Calu3 (cell line): ENCODE data around the gene RAD51B. TPM values are rescaled to one million over a fixed set of nuclear protein-coding genes. Genes with fewer than 3 reads are reported as not detected.
A peak's percentile ranks its signal among the peaks of the same experiment; 100 is the strongest.

Experiments used
- BruUV-seq: library from RNA; stranded (reverse); fragments of 400-500 nt; replicated peaks from 2 replicates; lab custom pipeline; 2021; lab: Mats Ljungman, UMichigan
- CTCF ChIA-PET: fragments of 300-600 bp; sonication (Branson Sonifier 250); formaldehyde crosslinking; loops from one replicate; lab custom pipeline; 2022; ENCODE audit warnings: antibody characterized with exemption; lab: Charles Lee
- DNase-seq: peaks from one replicate; pipeline ENCODE4 v3.0.0; 2022
- H3K27ac Mint-ChIP-seq: one replicate; pipeline ENCODE4 v1.8.0; 2022; ENCODE audit warnings: mixed read lengths; ENCODE audit not compliant: unreplicated experiment
- H3K27me3 Mint-ChIP-seq: one replicate; pipeline ENCODE4 v1.8.0; 2022; ENCODE audit warnings: mixed read lengths; ENCODE audit not compliant: unreplicated experiment
- H3K36me3 Mint-ChIP-seq: one replicate; pipeline ENCODE4 v1.8.0; 2022; ENCODE audit warnings: mild to moderate bottlenecking, moderate library complexity, mixed read lengths; ENCODE audit not compliant: insufficient read depth, unreplicated experiment
- H3K4me1 Mint-ChIP-seq: one replicate; pipeline ENCODE4 v1.8.0; 2022; ENCODE audit warnings: mild to moderate bottlenecking, low read depth, mixed read lengths; ENCODE audit not compliant: unreplicated experiment
- H3K4me3 Mint-ChIP-seq: one replicate; pipeline ENCODE4 v1.8.0; 2022; ENCODE audit warnings: mild to moderate bottlenecking, low read depth, moderate library complexity, mixed read lengths; ENCODE audit not compliant: unreplicated experiment
- H3K9me3 Mint-ChIP-seq: one replicate; pipeline ENCODE4 v1.8.0; 2022; ENCODE audit warnings: low read depth, mixed read lengths; ENCODE audit not compliant: unreplicated experiment
- CTCF ChIP-seq: fragments of 200-600 bp; IDR thresholded peaks from one replicate; pipeline ENCODE4 v1.8.0; 2022; ENCODE audit warnings: antibody characterized with exemption; ENCODE audit not compliant: unreplicated experiment
- intact Hi-C: fragments of 100-400 bp; cut with micrococcal nuclease; formaldehyde crosslinking; loops from one replicate; pipeline ENCODE4 v1.10.0; 2022; ENCODE audit not compliant: unreplicated experiment
- total RNA-seq: library from RNA; stranded (reverse); gene quantifications from 2 replicates; pipeline ENCODE4 v1.2.3, GENCODE V29; 2022

Gene RAD51B
- total RNA-seq, 1 experiment from 2014 or later, result 24.7 TPM

DNA sequence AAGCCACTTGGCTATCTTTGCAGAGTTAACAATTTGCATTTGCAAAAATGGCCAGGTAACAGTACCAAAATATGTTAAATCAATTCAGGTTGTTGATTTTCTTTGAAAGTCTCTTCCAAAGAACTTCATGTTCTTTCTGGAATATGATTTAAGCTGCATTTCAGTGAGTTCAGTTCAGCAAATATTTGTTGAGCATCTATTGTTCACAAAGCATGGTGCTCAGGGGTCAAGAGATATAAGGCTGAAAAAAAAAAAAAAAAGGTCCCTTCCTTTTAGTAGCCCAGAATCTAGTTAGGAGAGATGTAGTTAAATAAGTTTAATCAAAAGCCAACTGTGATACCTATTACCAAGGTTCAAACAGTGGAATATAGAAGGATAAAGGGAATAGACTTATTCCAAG is 656.2 kb downstream of the RAD51B start:
- CTCF ChIA-PET, result interaction anchor here (0.7 kb wide), 1 partner anchor 266 kb away, joined by 6 read pairs; no protein-coding TSS in a partner anchor
- no peak for DNase-seq
- Mint-ChIP-seq H3K4me3 (no peak overlapping the region), H3K4me1 (peaks cover 28% of the 10 kb centered on the region), H3K27me3 (no peaks in the 10 kb centered on the region), H3K9me3 (no peaks in the 10 kb centered on the region), H3K36me3 (no peaks in the 10 kb centered on the region), H3K27ac (no peak overlapping the region)
- intact Hi-C loops, result no loop called here
- TF ChIP-seq CTCF, result no peak
- BruUV-seq, result no TSS peak

DNA sequence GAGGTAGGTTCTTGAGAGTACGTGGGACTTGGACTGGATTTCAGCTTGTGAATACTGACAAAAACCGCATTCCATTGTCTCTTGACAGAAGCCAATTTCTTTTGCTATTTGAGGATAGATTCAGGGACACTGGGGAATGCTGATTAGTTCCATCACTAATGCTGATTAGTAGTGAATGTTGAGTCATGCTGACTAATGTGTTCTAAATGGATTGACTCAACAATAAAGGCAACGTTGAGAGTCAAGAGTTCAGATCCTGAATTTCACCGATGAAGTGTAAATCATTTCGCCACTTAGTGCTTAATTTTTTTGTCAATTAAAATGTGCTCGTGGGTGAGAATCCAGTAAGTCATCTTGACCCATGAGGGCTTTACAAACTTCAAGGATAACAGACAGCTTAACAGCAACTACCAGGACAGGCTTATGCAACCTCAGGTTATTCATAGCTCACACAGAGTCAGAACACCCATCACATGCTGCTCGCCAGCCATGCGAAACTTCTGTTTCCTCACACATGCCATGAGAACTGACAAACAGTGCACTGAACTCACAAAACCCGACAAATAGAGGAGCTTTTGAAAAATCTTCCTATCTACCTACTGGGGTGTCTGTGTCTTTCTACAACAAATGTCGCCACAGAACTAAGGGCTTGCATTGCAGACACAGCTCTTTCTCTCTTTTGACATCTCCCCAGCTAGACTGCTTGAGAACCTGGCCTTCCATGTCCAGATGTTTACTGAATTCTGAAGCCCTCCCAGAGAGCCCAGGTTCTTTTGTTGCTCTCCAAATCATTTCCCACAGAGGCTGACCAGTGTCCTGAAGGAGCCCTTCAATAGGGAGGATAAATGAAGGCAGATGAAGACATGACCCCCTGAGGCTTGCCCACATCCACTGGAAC is 656.9 kb downstream of the RAD51B start:
- no peak overlapping the region for H3K4me3 Mint-ChIP-seq
- H3K4me1 Mint-ChIP-seq, result peaks cover 28% of the 10 kb centered on the region
- H3K27ac Mint-ChIP-seq, result peak overlapping the region; percentile 26
- no peaks in the 10 kb centered on the region for H3K27me3 Mint-ChIP-seq
- DNase-seq, result no peak
- no peaks in the 10 kb centered on the region for H3K9me3 Mint-ChIP-seq
- CTCF ChIA-PET, result no interaction called here
- no peaks in the 10 kb centered on the region for H3K36me3 Mint-ChIP-seq
- no TSS peak for BruUV-seq
- no peak for TF ChIP-seq CTCF
- intact Hi-C loops, result no loop called here

- no peaks in the 10 kb centered on the region for H3K36me3 Mint-ChIP-seq
These were observed 657.5 kb downstream of the RAD51B start for GRCh38 chr14:68477110-68477455.

DNA sequence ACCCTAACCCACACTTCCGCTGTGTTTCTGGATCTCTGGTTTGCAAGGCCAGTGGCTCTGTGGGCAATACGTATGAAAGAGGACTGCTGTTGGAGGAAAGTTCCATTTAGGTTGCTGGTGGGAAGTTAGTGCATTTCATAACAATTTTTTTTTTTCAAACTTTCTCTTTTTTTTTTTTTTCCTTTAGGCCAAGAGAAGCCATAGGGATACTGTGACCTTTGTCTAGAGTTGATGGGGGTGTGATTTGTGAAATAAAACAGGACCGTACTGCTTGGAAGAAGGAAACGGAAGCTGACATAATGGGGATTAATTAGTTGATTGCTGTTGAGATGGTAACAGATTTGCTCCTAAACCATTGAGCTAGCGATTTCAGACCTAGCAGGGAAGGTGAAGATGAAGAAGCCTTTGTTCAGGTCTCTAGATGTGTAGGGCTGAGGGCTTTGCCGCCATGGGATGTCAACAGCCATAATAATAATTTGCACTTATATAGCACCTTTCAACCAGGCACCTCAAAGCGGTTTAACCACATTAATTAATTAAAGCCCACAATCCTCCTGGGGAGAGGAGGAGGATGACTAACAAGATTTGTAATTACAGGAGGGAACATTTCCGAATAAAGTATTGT is 658.0 kb downstream of the RAD51B start:
- H3K36me3 Mint-ChIP-seq, result no peaks in the 10 kb centered on the region
- no peak overlapping the region for H3K27ac Mint-ChIP-seq
- no peak for TF ChIP-seq CTCF
- H3K4me1 Mint-ChIP-seq, result peaks cover 28% of the 10 kb centered on the region
- DNase-seq, result no peak
- no peak overlapping the region for H3K4me3 Mint-ChIP-seq
- no peaks in the 10 kb centered on the region for H3K27me3 Mint-ChIP-seq
- CTCF ChIA-PET, result interaction anchor here (0.7 kb wide), 1 partner anchor 199 kb away, joined by 3 read pairs; no protein-coding TSS in a partner anchor
- H3K9me3 Mint-ChIP-seq, result no peaks in the 10 kb centered on the region
- BruUV-seq, result no TSS peak
- intact Hi-C loops, result no loop called here

More at GRCh38 chr14:68477110-68477455, 657.5 kb downstream of the RAD51B start:
- Mint-ChIP-seq H3K27me3 (no peaks in the 10 kb centered on the region), H3K4me1 (peaks cover 28% of the 10 kb centered on the region), H3K4me3 (no peak overlapping the region), H3K27ac (peak overlapping the region; percentile 26), H3K9me3 (no peaks in the 10 kb centered on the region)
- intact Hi-C loops, result no loop called here
- DNase-seq, result no peak
- BruUV-seq, result no TSS peak
- CTCF ChIA-PET, result no interaction called here
- no peak for TF ChIP-seq CTCF
